Measurements from ENCODE around the gene SLC39A7. TPM values are rescaled to one million over a fixed set of nuclear protein-coding genes. Genes with fewer than 3 reads are reported as not detected.

Gene SLC39A7
- total and polyA plus RNA-seq, 4 experiments from 2014 or later, result 22.9 to 40.9 (median 32.0) TPM

- Mint-ChIP-seq H3K4me1 (peaks cover 37 to 71% (median 57%) of the 10 kb centered on the region in 4 donors), H3K27ac (peak overlapping the region; percentile 92 to 97 (median 95)), H3K4me3 (peak overlapping the region; percentile 87 to 100 (median 94)), H3K9me3 (peaks cover 0 to 2% (median 0%) of the 10 kb centered on the region in 8 donors), H3K27me3 (no peaks in the 10 kb centered on the region), H3K36me3 (peaks cover 33 to 61% of the 10 kb centered on the region in 2 donors)
- POLR2A ChIA-PET (ENCODE audit: partially characterized antibody), result interaction anchor here (0.8 to 2.4 kb wide), 10 partner anchors 7 to 1233 kb away, joined by 3 to 18 read pairs (median 4); partner anchors contain the start of genes B3GALT4, COL11A2, DXO and RGL2
- Histone ChIP-seq H3K36me3 (ENCODE audit: insufficient read depth, low read length) (peaks cover 22% of the 10 kb centered on the region), H3K4me1 (ENCODE audit: insufficient read depth, low read length) (peaks cover 54% of the 10 kb centered on the region), H3K9me3 (ENCODE audit: control insufficient read depth in 1 of 2, low read length in 2 of 2) (no peaks in the 10 kb centered on the region), H3K27ac (ENCODE audit: low read depth, low read length) (peak overlapping the region; percentile 73), H3K27me3 (ENCODE audit: insufficient read depth, low read length) (no peaks in the 10 kb centered on the region), H3K4me3 (ENCODE audit: low read length in 2 of 2) (peak overlapping the region; percentile 57 to 88)
- intact Hi-C loops (cut with micrococcal nuclease), result loop anchor here (2.0 to 10.0 kb wide), 6 partner anchors 107 to 1541 kb away; partner anchors contain the start of genes C6orf47, CSNK2B, EHMT2 and GPANK1
- DNase-seq, result no peak
- CTCF ChIA-PET (ENCODE audit: partially characterized antibody), result interaction anchor here (0.7 to 2.0 kb wide), 3 partner anchors 10 to 189 kb away, joined by 3 to 11 read pairs (median 6); no protein-coding TSS in a partner anchor
Measured at GRCh38 chr6:33205191-33206026, 4.7 kb downstream of the SLC39A7 start.

- no peaks in the 10 kb centered on the region for H3K9me3 ChIP-seq (ENCODE audit: control insufficient read depth in 1 of 2, low read length in 2 of 2)
- Mint-ChIP-seq H3K9me3 (peaks cover 0 to 2% (median 0%) of the 10 kb centered on the region in 8 donors), H3K36me3 (peaks cover 33 to 61% of the 10 kb centered on the region in 2 donors), H3K4me1 (peaks cover 32 to 67% (median 51%) of the 10 kb centered on the region in 4 donors), H3K4me3 (peak overlapping the region; percentile 66 to 100 (median 92)), H3K27me3 (no peaks in the 10 kb centered on the region), H3K27ac (peak overlapping the region; percentile 53 to 97 (median 95))
- intact Hi-C loops (cut with micrococcal nuclease), result loop anchor here (5.0 to 10.0 kb wide), 5 partner anchors 311 to 1541 kb away; partner anchors contain the start of genes C6orf47, CSNK2B, EHMT2 and GPANK1
- POLR2A ChIA-PET (ENCODE audit: partially characterized antibody), result interaction anchor here (1.2 to 3.0 kb wide), 3 partner anchors 23 to 43 kb away, joined by 3 to 51 read pairs (median 18); no protein-coding TSS in a partner anchor
- H3K36me3 ChIP-seq (ENCODE audit: insufficient read depth, low read length), result peaks cover 23% of the 10 kb centered on the region
- CTCF ChIA-PET (ENCODE audit: partially characterized antibody), result interaction anchor here (0.7 to 2.0 kb wide), 2 partner anchors 42 to 190 kb away, joined by 3 to 11 read pairs; no protein-coding TSS in a partner anchor
- no peak overlapping the region for H3K4me3 ChIP-seq (ENCODE audit: low read length in 2 of 2)
- DNase-seq, result no peak
- no peaks in the 10 kb centered on the region for H3K27me3 ChIP-seq (ENCODE audit: insufficient read depth, low read length)
- H3K4me1 ChIP-seq (ENCODE audit: insufficient read depth, low read length), result peaks cover 50% of the 10 kb centered on the region
- H3K27ac ChIP-seq (ENCODE audit: low read depth, low read length), result no peak overlapping the region
Measured at GRCh38 chr6:33206027-33206863, 5.6 kb downstream of the SLC39A7 start.

- no peak overlapping the region for H3K4me3 ChIP-seq (ENCODE audit: low read length in 2 of 2)
- peaks cover 18% of the 10 kb centered on the region for H3K36me3 ChIP-seq (ENCODE audit: insufficient read depth, low read length)
- Mint-ChIP-seq H3K9me3 (no peaks in the 10 kb centered on the region), H3K4me1 (peaks cover 26 to 61% (median 44%) of the 10 kb centered on the region in 4 donors), H3K4me3 (peak overlapping the region in 6 of 8 donors; percentile 66 to 96 (median 90)), H3K27ac (peak overlapping the region in 2 of 7 donors; percentile 48 to 89), H3K36me3 (peaks cover 35 to 57% of the 10 kb centered on the region in 2 donors), H3K27me3 (peaks cover 0 to 1% of the 10 kb centered on the region in 2 donors)
- peaks cover 42% of the 10 kb centered on the region for H3K4me1 ChIP-seq (ENCODE audit: insufficient read depth, low read length)
- DNase-seq, result no peak
- POLR2A ChIA-PET (ENCODE audit: partially characterized antibody), result interaction anchor here (0.6 to 3.0 kb wide), 3 partner anchors 42 to 93 kb away, joined by 3 to 51 read pairs (median 21); partner anchors contain the start of genes RPS18 and VPS52
- intact Hi-C loops (cut with micrococcal nuclease), result loop anchor here (5.0 to 10.0 kb wide), 5 partner anchors 312 to 1542 kb away; partner anchors contain the start of genes C6orf47, CSNK2B, EHMT2 and GPANK1
- CTCF ChIA-PET (ENCODE audit: partially characterized antibody), result interaction anchor here (2.3 kb wide), 1 partner anchor 9 kb away, joined by 10 read pairs; no protein-coding TSS in a partner anchor
- H3K27me3 ChIP-seq (ENCODE audit: insufficient read depth, low read length), result no peaks in the 10 kb centered on the region
- H3K9me3 ChIP-seq (ENCODE audit: control insufficient read depth in 1 of 2, low read length in 2 of 2), result no peaks in the 10 kb centered on the region
- H3K27ac ChIP-seq (ENCODE audit: low read depth, low read length), result no peak overlapping the region
Measured at GRCh38 chr6:33206864-33207551, 6.3 kb downstream of the SLC39A7 start.

GRCh38 chr6:33207552-33208090 is 7.0 kb downstream of the SLC39A7 start:
- no peak for DNase-seq
- Histone ChIP-seq H3K27ac (ENCODE audit: low read depth, low read length) (peak overlapping the region; percentile 85), H3K36me3 (ENCODE audit: insufficient read depth, low read length) (peaks cover 12% of the 10 kb centered on the region), H3K4me1 (ENCODE audit: insufficient read depth, low read length) (peaks cover 38% of the 10 kb centered on the region), H3K27me3 (ENCODE audit: insufficient read depth, low read length) (no peaks in the 10 kb centered on the region), H3K4me3 (ENCODE audit: low read length in 2 of 2) (peak overlapping the region; percentile 75 to 78), H3K9me3 (ENCODE audit: control insufficient read depth in 1 of 2, low read length in 2 of 2) (no peaks in the 10 kb centered on the region)
- H3K27me3 Mint-ChIP-seq, result peaks cover under 1 to 5% of the 10 kb centered on the region in 2 donors
- peak overlapping the region; percentile 88 to 95 (median 91) for H3K27ac Mint-ChIP-seq
- H3K4me3 Mint-ChIP-seq, result peak overlapping the region; percentile 81 to 94 (median 88)
- peaks cover 35 to 56% of the 10 kb centered on the region in 2 donors for H3K36me3 Mint-ChIP-seq
- H3K9me3 Mint-ChIP-seq, result peaks cover 0 to under 1% (median 0%) of the 10 kb centered on the region in 8 donors
- H3K4me1 Mint-ChIP-seq, result peaks cover 27 to 61% (median 41%) of the 10 kb centered on the region in 4 donors
- intact Hi-C loops (cut with micrococcal nuclease), result loop anchor here (1.0 to 10.0 kb wide), 7 partner anchors 7 to 1543 kb away; partner anchors contain the start of genes C6orf47, CSNK2B, EHMT2 and GPANK1
- CTCF ChIA-PET (ENCODE audit: partially characterized antibody), result interaction anchor here (1.7 to 2.3 kb wide), 4 partner anchors 8 to 40 kb away, joined by 4 to 20 read pairs (median 8); no protein-coding TSS in a partner anchor
- POLR2A ChIA-PET (ENCODE audit: partially characterized antibody), result interaction anchor here (0.6 to 3.0 kb wide), 15 partner anchors 9 to 363 kb away, joined by 3 to 51 read pairs (median 7); partner anchors contain the start of genes RPS18, RXRB, SLC39A7 and TAPBP

GRCh38 chr6:33208091-33208967 is 7.7 kb downstream of the SLC39A7 start, which contains the start of gene RING1:
Gene RING1 (plus strand): TSS chr6:33208500. CDS start chr6:33208823, 323 bp downstream.
- H3K27me3 Mint-ChIP-seq, result peaks cover 3 to 12% of the 10 kb centered on the region in 2 donors
- intact Hi-C loops (cut with micrococcal nuclease), result loop anchor here (1.0 to 10.0 kb wide), 7 partner anchors 8 to 1544 kb away; partner anchors contain the start of genes C6orf47, CSNK2B, EHMT2 and GPANK1
- ChIA-PET CTCF (ENCODE audit: partially characterized antibody) (interaction anchor here (0.6 to 2.3 kb wide), 7 partner anchors 9 to 340 kb away, joined by 3 to 20 read pairs (median 4); no protein-coding TSS in a partner anchor), POLR2A (ENCODE audit: partially characterized antibody) (interaction anchor here (0.8 to 3.0 kb wide), 28 partner anchors 9 to 363 kb away, joined by 3 to 51 read pairs (median 4); partner anchors contain the start of genes B3GALT4, COL11A2, PFDN6 and RPS18)
- peak within 1 kb of the TSS; percentile 85 for H3K27ac ChIP-seq (ENCODE audit: low read depth, low read length)
- peak within 1 kb of the TSS; percentile 88 to 96 (median 95) for H3K27ac Mint-ChIP-seq
- DNase-seq, result peak; percentile 87 to 90 (median 87)
- no peaks in the 10 kb centered on the region for H3K27me3 ChIP-seq (ENCODE audit: insufficient read depth, low read length)
- peaks cover 28 to 49% of the 10 kb centered on the region in 2 donors for H3K36me3 Mint-ChIP-seq
- peak within 1 kb of the TSS; percentile 75 to 78 for H3K4me3 ChIP-seq (ENCODE audit: low read length in 2 of 2)
- H3K4me1 ChIP-seq (ENCODE audit: insufficient read depth, low read length), result peaks cover 44% of the 10 kb centered on the region
- H3K36me3 ChIP-seq (ENCODE audit: insufficient read depth, low read length), result peaks cover 10% of the 10 kb centered on the region
- H3K4me1 Mint-ChIP-seq, result peaks cover 32 to 61% (median 43%) of the 10 kb centered on the region in 4 donors
- H3K4me3 Mint-ChIP-seq, result peak within 1 kb of the TSS; percentile 88 to 97 (median 92)
- H3K9me3 ChIP-seq (ENCODE audit: control insufficient read depth in 1 of 2, low read length in 2 of 2), result no peaks in the 10 kb centered on the region
- H3K9me3 Mint-ChIP-seq, result peaks cover 0 to 1% (median 0%) of the 10 kb centered on the region in 8 donors
